HG03571 (cell line): Measurements from ENCODE around the gene TRPV6.
A peak's percentile ranks its signal among the peaks of the same experiment; 100 is the strongest.

Source experiments
- ATAC-seq: cut with Tn5 transposase; IDR thresholded peaks from one replicate; pipeline ENCODE4 v1.9.1; 2021; ENCODE audit not compliant: unreplicated experiment

The TRPV6 gene

GRCh38 chr7:142886866-142887265, 1.3 kb upstream of the TRPV6 start:
- no peak for ATAC-seq

- ATAC-seq, result no peak
Observed at GRCh38 chr7:142884286-142884640, 1.3 kb downstream of the TRPV6 start.

DNA sequence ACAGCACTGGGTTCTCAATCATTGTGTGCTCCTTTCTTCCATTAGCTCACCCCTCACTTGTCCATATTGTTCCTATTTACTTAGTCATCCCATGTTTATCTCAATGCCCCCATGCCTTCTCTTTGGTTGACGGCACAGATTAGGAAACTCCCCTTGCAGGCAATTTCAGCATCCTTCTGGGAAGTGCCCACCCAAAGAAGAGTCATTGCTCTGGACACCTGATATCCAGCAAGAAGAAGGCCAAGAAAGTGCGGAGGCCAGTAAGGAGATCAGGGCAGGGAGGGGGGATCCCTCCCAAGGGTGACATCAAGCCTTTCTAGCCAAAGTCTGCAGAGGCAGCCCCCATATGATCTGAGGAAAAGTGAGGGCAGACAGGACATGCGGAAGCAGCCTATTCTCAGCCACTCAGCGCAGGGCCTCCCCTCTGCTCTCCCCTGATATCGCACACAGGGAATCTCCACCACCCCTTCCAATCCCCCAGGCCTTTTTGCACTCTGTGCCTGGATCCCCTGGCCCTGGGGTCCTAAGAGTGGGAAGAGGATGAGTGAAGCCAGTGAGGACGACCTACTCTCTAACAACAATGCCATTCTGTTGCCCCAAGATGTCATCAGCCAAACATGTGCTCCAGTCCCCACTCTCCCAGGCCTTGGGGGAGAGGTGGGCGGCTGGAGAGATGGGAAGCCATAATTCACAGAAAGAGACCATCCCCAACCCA, 1.8 kb downstream of the TRPV6 start:
- no peak for ATAC-seq

DNA sequence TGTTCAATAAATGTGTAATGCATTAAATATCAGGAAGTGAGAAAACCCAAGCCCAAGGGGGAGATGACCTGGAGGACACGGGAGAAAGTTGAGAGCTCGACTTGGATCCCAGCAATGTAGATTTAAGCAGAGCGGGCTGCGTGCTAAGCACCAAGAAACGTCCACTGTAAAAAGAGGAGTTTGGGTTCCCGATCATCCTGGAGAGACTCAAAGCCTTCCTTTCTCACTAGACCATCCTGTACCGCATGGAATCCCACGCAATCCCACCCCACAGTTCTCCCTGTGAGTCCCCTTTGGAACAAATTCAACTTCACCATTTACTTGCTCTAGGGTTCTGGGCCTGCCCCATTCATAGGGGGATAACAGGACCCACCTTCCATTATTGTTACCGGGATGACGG, 2.4 kb downstream of the TRPV6 start:
- no peak for ATAC-seq

GRCh38 chr7:142882338-142882678, 3.2 kb downstream of the TRPV6 start:
- no peak for ATAC-seq

GRCh38 chr7:142881586-142882337, 3.8 kb downstream of the TRPV6 start:
- no peak for ATAC-seq

DNA sequence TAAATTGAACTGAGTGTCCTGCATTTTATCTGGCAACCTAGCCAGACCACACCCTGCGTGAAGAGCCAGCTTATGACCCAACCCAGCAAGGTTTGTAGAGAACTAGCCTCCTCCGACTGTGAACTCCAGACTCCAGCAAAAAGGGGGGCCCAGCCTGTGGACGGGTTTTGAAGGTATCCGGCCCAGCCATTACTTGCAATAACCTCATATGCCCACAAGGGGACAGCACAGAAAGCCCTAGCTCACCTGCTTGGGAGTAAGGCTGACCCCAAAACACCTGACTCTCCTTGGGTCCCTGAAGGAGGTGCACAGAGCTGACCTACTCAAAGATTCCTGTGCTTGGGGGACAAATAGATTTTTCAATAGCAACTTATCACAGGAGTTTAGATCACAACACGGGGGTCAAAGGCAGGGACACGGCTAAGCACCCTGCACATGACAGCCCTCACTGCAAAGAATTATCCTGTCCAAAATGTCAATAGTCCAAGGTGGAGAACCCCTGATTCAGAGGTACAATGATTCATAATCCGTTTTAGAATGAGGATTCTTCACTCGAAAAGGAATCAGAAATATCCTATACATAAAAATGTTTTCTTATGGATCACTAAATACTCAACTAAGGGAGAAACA, 4.6 kb downstream of the TRPV6 start:
- peak; percentile 64 for ATAC-seq

DNA sequence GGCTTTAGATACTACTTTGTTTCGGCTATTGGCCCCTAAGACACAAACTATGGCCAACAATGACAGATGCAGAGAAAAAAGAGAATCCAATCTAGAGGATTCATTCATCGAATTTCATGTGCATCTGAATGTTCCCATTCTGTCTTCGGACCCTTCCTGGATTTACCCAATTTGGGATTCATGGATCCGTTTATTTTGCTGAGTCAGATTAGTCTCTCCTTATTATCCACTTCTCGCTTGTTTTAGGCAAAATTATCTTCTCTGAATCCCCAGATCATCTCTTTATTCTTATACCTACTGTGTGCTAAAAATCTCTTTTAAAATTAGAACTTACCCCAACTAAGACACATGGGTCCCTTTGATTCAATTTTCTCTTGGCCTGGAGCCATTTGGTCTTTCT, 6.5 kb downstream of the TRPV6 start:
- no peak for ATAC-seq

DNA sequence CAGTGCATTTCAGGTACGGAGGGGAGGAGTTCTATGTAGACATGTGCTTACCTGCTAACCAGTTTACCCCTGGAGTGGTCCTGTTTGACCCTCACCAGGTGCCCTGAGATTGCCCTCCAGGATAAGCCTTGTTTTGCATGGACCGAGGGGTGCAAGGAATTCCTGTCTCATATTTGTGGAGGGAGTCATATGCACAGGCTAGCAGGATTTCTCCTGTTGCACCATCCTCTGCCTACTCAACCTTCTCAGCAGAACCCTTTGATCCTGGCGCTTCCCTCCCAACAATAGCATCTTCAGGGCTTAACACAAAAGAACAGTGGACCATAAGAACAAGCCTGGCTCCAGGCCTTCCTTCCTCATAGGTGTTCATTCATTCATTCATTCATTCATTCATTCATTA, 7.2 kb downstream of the TRPV6 start:
- no peak for ATAC-seq

DNA sequence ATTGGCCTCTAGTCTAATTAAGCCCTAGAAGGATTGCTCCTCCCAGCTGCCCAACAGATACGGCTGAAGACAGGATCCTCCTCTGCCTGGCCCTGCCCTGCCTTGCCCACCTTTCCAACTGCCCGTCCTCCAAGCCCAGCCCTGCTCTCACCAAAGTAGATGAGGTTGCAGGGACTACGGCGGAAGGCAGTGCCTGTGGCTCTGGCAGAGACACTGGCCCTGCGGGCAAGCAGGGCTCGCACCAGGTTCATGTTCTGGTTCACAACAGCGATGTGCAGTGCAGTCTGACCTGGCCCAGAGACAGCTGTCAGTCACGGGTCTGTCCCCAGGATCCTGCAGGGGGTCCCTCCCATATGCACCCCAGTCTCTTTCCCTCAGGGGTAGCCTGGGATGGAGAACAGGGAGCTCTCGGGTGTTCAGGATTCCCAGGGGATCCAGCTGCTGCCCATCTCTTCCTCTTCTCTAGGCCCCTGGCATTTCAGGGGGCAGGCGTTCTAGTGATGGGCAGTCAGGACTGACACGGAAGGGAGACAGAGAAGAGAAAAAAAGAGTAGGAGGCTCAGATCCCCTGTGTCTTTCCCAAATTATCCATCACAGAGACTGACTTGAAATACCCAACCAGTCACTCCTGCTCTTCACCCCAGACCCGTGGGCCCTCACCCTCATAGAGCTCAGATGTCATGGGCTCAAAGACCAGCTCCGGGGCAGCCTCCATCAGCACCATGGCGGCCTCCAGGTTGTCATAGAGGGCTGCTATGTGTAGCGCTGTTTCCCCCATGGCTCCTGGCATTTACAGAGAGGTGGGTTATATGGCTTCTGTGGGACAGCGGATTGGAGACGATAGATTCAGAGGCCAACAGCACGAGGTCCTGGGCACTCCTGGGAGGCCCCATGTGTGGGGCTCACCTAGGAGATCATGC, 8.3 kb downstream of the TRPV6 start:
- no peak for ATAC-seq

DNA sequence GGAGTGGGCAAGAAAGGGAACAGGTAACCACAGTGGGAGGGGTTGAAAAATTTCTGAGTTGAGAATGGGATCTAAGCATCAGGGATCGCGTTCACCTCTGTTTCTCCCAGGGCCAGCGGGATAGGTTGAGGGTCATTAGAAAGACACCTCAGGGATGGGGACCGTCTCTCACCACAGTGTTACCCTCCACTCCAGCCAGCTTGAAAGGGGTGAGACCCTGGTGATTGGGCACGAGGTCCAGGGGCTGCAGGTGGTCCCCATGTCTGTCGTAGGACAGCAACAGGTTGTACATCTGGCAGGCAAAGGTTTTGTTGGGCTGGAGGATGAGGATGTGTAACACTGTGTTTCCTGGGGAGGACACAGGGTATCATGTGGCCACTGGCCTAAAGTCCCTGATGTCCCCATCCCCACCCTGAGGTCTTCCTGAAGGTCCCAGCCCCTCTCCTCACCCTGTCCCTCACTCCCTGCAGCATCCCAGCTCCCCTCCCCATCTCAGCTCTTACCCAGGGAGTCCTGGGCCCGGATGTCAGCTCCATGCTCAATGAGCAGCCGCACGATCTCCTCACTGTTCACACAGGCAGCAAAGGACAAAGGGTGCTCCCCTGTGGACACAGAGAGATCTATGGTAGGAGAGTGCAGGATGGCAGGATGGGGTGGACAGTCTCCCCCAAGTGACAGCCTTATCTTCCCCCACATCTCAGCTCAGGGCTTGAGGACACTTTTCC, 9.1 kb downstream of the TRPV6 start:
- ATAC-seq, result no peak

GRCh38 chr7:142875456-142875855, 10.1 kb downstream of the TRPV6 start:
- no peak for ATAC-seq

DNA sequence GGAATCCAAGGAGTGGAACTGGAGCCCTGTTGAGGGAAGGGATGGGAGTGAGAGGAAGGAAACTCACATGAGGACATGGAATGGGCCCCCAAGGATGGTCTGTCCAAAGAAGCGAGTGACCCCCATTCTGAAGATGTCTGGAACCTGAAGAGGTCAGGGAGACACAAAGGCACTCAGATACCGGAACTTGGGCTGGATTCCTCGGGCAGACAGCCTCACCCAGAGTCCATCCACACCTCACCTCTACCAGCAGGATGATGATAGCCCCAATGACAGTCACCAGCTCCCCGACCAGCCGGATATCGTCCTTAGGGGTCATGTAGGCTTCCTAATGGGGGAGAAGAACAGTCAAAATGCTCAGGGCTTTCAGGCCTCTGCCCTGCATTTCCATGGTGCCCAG, 10.7 kb downstream of the TRPV6 start:
- no peak for ATAC-seq

GRCh38 chr7:142874409-142874808, 11.1 kb downstream of the TRPV6 start:
- no peak for ATAC-seq

DNA sequence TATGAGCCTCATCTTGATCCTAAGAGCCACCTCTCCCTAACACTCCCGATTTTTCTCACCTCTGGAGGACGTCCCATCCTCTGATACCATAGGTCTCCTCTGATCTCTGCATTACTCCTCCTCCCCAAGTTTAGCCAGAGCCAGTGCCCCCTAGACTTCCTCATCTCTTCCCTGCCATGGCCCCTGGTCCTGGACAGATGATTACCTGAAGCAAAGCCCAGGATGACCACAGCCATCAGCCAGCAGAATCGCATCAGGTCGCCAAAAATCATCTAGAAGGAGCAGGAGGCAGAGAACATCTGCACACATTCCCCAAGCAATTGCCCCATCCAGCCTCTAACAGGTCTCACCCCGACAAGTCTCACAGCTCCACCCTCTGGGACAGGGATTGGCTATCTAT, 11.7 kb downstream of the TRPV6 start:
- no peak for ATAC-seq

GRCh38 chr7:142873281-142873784, 12.2 kb downstream of the TRPV6 start:
- no peak for ATAC-seq

GRCh38 chr7:142872106-142872675, 13.4 kb downstream of the TRPV6 start:
- no peak for ATAC-seq

DNA sequence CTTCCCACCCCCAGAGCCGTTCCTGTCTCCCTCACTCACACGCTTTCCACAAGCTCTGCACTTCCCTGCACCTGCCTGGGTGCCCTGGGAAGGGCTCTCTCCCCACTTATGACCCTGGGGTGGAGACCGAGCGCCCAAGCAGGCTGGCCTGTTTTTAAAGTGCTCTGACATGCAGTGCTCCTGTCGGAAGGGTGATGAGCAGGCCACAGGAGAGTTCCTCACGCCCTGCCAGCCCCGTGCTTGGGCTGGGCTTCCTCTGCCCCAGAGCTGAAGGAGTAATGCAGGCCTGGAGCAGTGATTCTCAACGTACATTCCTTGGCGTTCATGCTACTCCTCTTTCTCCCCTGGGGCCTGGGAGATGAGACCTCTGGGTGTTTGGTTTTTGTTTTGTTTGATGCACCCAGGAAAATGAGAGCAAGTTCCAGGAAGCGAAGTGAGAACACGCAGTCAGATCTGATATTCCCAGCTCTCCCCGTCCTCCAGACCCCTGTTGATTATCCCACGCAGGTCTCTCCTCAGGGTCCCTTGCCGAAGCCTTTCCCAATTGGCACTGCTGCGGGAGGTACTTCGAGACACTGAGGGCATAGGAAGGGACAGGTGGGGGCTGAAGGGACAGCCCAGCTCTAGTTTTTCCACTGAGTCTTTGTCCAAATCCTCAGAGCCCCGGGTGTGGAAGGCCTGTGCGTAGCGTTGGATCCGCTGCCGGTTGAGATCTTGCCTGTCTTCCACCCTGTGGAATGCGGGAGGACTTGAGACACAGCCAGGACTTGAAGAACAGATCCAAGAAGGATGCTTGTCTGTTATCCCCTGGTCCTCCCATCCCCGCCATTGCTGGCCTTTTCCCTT, 14.1 kb downstream of the TRPV6 start:
- ATAC-seq, result no peak

DNA sequence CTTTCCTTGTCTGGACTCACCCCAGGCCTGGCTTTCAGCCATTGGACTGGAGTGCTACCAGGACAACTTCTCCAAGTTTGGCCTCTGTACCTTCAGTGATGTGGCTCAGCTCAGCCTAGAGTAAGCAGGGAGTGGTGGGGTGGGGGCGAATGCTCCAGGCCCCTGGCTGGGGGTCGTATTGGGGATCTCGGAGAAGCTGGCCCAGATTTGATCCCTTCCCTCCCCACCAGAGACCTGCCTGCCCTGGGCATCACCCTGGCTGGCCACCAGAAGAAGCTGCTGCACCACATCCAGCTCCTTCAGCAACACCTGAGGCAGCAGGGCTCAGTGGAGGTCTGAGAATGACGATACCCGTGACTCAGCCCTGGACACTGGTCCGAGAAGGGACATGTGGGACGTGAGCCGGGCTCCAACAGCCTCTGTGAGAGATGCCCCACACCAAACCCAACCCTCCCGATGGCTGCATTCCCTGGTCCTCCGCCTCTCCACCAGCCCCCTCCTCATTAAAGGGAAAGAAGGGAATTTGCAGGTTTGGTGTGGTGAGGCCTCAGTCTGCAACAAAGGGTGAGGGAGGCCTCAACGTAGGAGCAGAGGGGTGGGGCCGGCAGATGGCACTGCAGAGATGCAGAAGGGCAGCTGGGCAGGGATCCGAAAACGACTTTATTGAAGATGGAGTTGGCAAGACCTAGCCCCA, 14.8 kb downstream of the TRPV6 start:
- no peak for ATAC-seq
